ENCODE data around the gene STAC. TPM values are rescaled to one million over a fixed set of nuclear protein-coding genes. Genes with fewer than 3 reads are reported as not detected.

STAC gene
- total and polyA plus RNA-seq, 10 of the 15 experiments (the other 5 are each of a cell fraction or from before 2014, with no cell fraction given) = 0.07 TPM; not detected in 9

- no TSS peak for BruUV-seq (replicated peaks)
- intact Hi-C loops (cut with micrococcal nuclease; ENCODE audit: unreplicated experiment) (no loop called here), in situ Hi-C loops (cut with MboI) (no loop called here)
- no peak for TF ChIP-seq ZNF24 (IDR thresholded peaks at IDR 0.05)
- no peak for TF ChIP-seq SMARCA5 (IDR thresholded peaks at IDR 0.05)
- TF ChIP-seq SRF (IDR thresholded peaks at IDR 0.05; ENCODE audit: low read depth in 2 of 2, low read length in 2 of 2) = no peak
- TF ChIP-seq KLF5 (IDR thresholded peaks at IDR 0.05; ENCODE audit: partially characterized antibody) = no peak
- TF ChIP-seq NFXL1 (IDR thresholded peaks at IDR 0.05; ENCODE audit: borderline replicate concordance) = no peak
- no peak for TF ChIP-seq ZNF274 (IDR thresholded peaks at IDR 0.05; ENCODE audit: insufficient read depth, insufficient read length)
- TF ChIP-seq YBX1 (IDR thresholded peaks at IDR 0.05) = no peak
- no peak for TF ChIP-seq SMAD1 (IDR thresholded peaks at IDR 0.05; ENCODE audit: low read depth, partially characterized antibody)
- TF ChIP-seq YY1 (IDR thresholded peaks at IDR 0.05; ENCODE audit: low read depth, low read length) = no peak
- WGBS (ENCODE audit: insufficient coverage, insufficient replicate concordance, low lambda C conversion rate, missing lambda C conversion rate) = 64% methylated on average over 7 of the region's 7 CpGs
- no peak overlapping the region for H3K4me3 ChIP-seq
- FAIRE-seq = no peak
- no peak overlapping the region for H3K27ac ChIP-seq (ENCODE audit: control insufficient read depth, insufficient read depth)
- no peaks in the 10 kb centered on the region for H3K36me3 ChIP-seq (ENCODE audit: control insufficient read depth in 2 of 2, insufficient read depth in 2 of 2, low read length in 1 of 2)
- no peak for DNase-seq (ENCODE audit: low read depth, low spot score)
- no peaks in the 10 kb centered on the region for H4K20me1 ChIP-seq (ENCODE audit: control insufficient read depth, insufficient read depth)
- no peaks in the 10 kb centered on the region for H3K79me2 ChIP-seq (ENCODE audit: control insufficient read depth, insufficient read depth, low read length)
- SMC1A ChIA-PET (ENCODE audit: uncharacterized antibody, unreplicated experiment) = no interaction called here
- H3K4me2 ChIP-seq (ENCODE audit: control insufficient read depth, insufficient read depth) = no peak overlapping the region
- POLR2A ChIA-PET = no interaction called here
- no peaks in the 10 kb centered on the region for H3K4me1 ChIP-seq (ENCODE audit: control insufficient read depth, insufficient read depth, low read length)
- no peak overlapping the region for H3K9ac ChIP-seq (ENCODE audit: control insufficient read depth, insufficient read depth, low read length)
- no peaks in the 10 kb centered on the region for H3K9me3 ChIP-seq (replicated peaks; ENCODE audit: control insufficient read depth, insufficient read depth, low read length)
- RAD21 ChIA-PET (ENCODE audit: unreplicated experiment) = no interaction called here
- H2AFZ ChIP-seq (ENCODE audit: control insufficient read depth, low read depth, low read length) = no peak overlapping the region
- ATAC-seq = no peak
- H3K27me3 ChIP-seq (replicated peaks in 1 of 2; ENCODE audit: control insufficient read depth in 2 of 2, insufficient read depth in 2 of 2, low read length in 1 of 2) = no peaks in the 10 kb centered on the region
- CTCF ChIA-PET = no interaction called here
Observed at GRCh38 chr3:36477655-36478054, 97.4 kb downstream of the STAC start.

- BruUV-seq (replicated peaks) = no TSS peak
- no peaks in the 10 kb centered on the region for H3K79me2 ChIP-seq (ENCODE audit: control insufficient read depth, insufficient read depth, low read length)
- no peaks in the 10 kb centered on the region for H3K36me3 ChIP-seq (ENCODE audit: control insufficient read depth in 2 of 2, insufficient read depth in 2 of 2, low read length in 1 of 2)
Observed at GRCh38 chr3:36480911-36481648, 100.8 kb downstream of the STAC start.

More at GRCh38 chr3:36480911-36481648, 100.8 kb downstream of the STAC start:
- Histone ChIP-seq H3K27me3 (replicated peaks in 1 of 2; ENCODE audit: control insufficient read depth in 2 of 2, insufficient read depth in 2 of 2, low read length in 1 of 2) (no peaks in the 10 kb centered on the region), H3K9me3 (replicated peaks; ENCODE audit: control insufficient read depth, insufficient read depth, low read length) (no peaks in the 10 kb centered on the region), H3K4me3 (no peak overlapping the region), H4K20me1 (ENCODE audit: control insufficient read depth, insufficient read depth) (no peaks in the 10 kb centered on the region), H3K9ac (ENCODE audit: control insufficient read depth, insufficient read depth, low read length) (no peak overlapping the region), H3K27ac (ENCODE audit: control insufficient read depth, insufficient read depth) (no peak overlapping the region), H2AFZ (ENCODE audit: control insufficient read depth, low read depth, low read length) (no peak overlapping the region), H3K4me1 (ENCODE audit: control insufficient read depth, insufficient read depth, low read length) (no peaks in the 10 kb centered on the region), H3K4me2 (ENCODE audit: control insufficient read depth, insufficient read depth) (no peak overlapping the region)
- POLR2A ChIA-PET = no interaction called here
- FAIRE-seq (no peak), DNase-seq (ENCODE audit: low read depth, low spot score) (no peak), ATAC-seq (no peak)
- CTCF ChIA-PET = no interaction called here
- RAD21 ChIA-PET (ENCODE audit: unreplicated experiment) = no interaction called here
- in situ Hi-C loops (cut with MboI) (no loop called here), intact Hi-C loops (cut with micrococcal nuclease; ENCODE audit: unreplicated experiment) (no loop called here)
- 0% methylated on average over 2 of the region's 2 CpGs for WGBS (ENCODE audit: insufficient coverage, insufficient replicate concordance, low lambda C conversion rate, missing lambda C conversion rate)
- no peak for TF ChIP-seq ZNF207 (IDR thresholded peaks at IDR 0.05; ENCODE audit: borderline replicate concordance)
- TF ChIP-seq YBX1 (IDR thresholded peaks at IDR 0.05) = no peak
- SMC1A ChIA-PET (ENCODE audit: uncharacterized antibody, unreplicated experiment) = interaction anchor here (1.3 kb wide), 1 partner anchor 10 kb away, joined by 3 read pairs; no protein-coding TSS in a partner anchor
